ENCODE measurements around the gene C1GALT1.

The C1GALT1 gene

GRCh38 chr7:7292085-7292484 lies 109.7 kb downstream of the C1GALT1 start:
- DNase-seq = no peak

- DNase-seq = no peak
Measured at GRCh38 chr7:7292608-7293007, 110.3 kb downstream of the C1GALT1 start.

GRCh38 chr7:7293092-7293491 lies 110.7 kb downstream of the C1GALT1 start:
- DNase-seq = no peak

GRCh38 chr7:7294911-7295310 lies 112.6 kb downstream of the C1GALT1 start:
- DNase-seq = no peak

All from SHP77 treated with DMSO at 0.1 percent for 48 hours (cell line).